Endothelial cell (in vitro differentiated cells): ENCODE data around the gene EIF4E2. TPM values are rescaled to one million over a fixed set of nuclear protein-coding genes. Genes with fewer than 3 reads are reported as not detected.

Source experiments
- DNase-seq: peaks from one replicate; pipeline ENCODE4 v3.0.0; 2021; ENCODE audit warnings: low spot score
- H3K27ac Mint-ChIP-seq: one replicate; pipeline ENCODE4 v1.8.0; 2021; ENCODE audit warnings: mixed read lengths, inconsistent platforms; ENCODE audit not compliant: unreplicated experiment
- H3K27me3 Mint-ChIP-seq: one replicate; pipeline ENCODE4 v1.8.0; 2021; ENCODE audit warnings: mild to moderate bottlenecking, moderate library complexity, mixed read lengths, inconsistent platforms; ENCODE audit not compliant: unreplicated experiment
- H3K36me3 Mint-ChIP-seq: one replicate; pipeline ENCODE4 v1.8.0; 2021; ENCODE audit warnings: mild to moderate bottlenecking, low read depth, mixed read lengths, inconsistent platforms; ENCODE audit not compliant: unreplicated experiment
- H3K4me1 Mint-ChIP-seq: one replicate; pipeline ENCODE4 v1.8.0; 2021; ENCODE audit warnings: mild to moderate bottlenecking, mixed read lengths, inconsistent platforms; ENCODE audit not compliant: unreplicated experiment
- H3K4me3 Mint-ChIP-seq: one replicate; pipeline ENCODE4 v1.8.0; 2021; ENCODE audit warnings: mild to moderate bottlenecking, mixed read lengths, inconsistent platforms; ENCODE audit not compliant: unreplicated experiment
- H3K9me3 Mint-ChIP-seq: one replicate; pipeline ENCODE4 v1.8.0; 2021; ENCODE audit warnings: mixed read lengths, inconsistent platforms; ENCODE audit not compliant: unreplicated experiment
- CTCF ChIP-seq: fragments of 200-600 bp; sonication (generic); IDR thresholded peaks from one replicate; pipeline ENCODE4 v1.5.0; 2021; ENCODE audit warnings: antibody characterized with exemption; ENCODE audit not compliant: unreplicated experiment
- total RNA-seq: library from RNA; stranded (reverse); fragmentation: NEBNext Ultra II Directional; extraction: Animal tissue kit (Norgen Biotek cat#: 25700); gene quantifications from one replicate; pipeline ENCODE4 v1.2.1, GENCODE V29; 2021; ENCODE audit not compliant: unreplicated experiment

EIF4E2 gene
- total RNA-seq, 1 donor from 2014 or later, result 94.8 TPM

DNA sequence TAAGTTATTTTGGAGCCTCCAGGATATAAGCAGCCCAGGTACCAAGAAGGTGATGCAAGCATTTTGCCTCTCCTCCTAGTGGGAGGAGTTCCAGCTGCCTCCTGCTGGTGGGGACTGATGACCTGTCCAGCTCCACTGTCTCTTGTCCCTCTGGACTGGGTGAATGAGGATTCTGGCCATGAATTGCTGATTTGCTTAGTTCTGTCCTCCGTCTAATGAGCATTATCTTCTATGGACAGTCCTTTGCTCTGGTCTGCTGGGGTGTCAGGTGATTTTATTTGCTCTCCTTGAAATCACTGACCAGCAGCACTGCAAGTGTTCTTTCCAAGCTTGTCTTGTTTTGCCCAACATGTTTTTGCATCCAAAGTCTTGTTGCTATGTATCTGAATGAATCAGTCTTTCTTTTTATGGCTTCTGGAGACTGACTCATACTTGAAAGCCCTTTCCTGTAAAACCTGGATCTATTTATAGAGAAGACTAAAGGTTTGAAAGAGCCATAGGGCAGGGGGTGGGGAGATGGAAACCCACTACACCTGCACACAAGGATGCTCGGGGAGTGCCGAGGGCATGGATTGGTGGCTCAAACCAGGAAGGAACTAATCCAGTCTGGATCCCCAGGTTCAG is 42.4 kb downstream of the EIF4E2 start:
- Mint-ChIP-seq H3K27ac (no peak overlapping the region), H3K4me1 (no peaks in the 10 kb centered on the region)
- DNase-seq, result no peak

GRCh38 chr2:232593982-232594381 is 43.5 kb downstream of the EIF4E2 start:
- Mint-ChIP-seq H3K27ac (no peak overlapping the region), H3K27me3 (no peaks in the 10 kb centered on the region), H3K4me1 (no peaks in the 10 kb centered on the region), H3K36me3 (peaks cover under 1% of the 10 kb centered on the region), H3K9me3 (no peaks in the 10 kb centered on the region), H3K4me3 (no peak overlapping the region)
- DNase-seq, result no peak
- TF ChIP-seq CTCF, result no peak

More for the DNA sequence above, 42.4 kb downstream of the EIF4E2 start:
- Mint-ChIP-seq H3K27me3 (peaks cover 4% of the 10 kb centered on the region), H3K4me3 (no peak overlapping the region), H3K36me3 (peaks cover 7% of the 10 kb centered on the region), H3K9me3 (no peaks in the 10 kb centered on the region)
- TF ChIP-seq CTCF, result no peak

DNA sequence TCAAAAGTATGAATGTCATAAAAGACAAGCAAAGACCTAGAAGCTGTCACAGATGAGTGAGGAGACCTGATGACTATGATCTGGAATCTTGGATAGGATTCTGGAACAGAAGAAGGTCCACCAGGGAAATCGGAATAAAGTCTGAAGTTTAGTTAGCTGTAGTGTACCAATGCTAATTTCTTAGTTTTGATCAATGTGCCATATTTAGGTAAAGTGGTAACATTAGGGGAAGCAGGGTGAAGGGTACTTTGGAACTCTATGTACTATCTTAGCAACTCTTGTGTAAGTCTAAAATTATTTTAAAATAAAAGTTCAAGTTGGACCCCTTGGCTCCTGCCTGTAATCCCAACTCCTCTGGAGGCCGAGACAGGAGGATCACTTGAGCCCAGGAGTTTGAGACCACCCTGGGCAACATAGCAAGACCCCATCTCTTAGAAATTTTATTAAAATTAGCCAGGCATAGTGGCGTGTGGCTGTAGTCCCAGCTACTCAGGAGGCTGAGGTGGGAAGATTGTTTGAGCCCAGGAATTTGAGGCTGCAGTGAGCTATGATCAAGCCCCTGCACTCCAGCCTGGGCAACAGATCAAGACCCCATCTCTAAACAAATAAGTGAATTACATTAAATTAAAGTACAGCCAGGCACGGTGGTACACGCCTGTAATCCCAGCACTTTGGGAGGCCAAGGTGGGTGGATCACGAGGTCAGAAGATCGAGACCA is 47.0 kb downstream of the EIF4E2 start:
- Mint-ChIP-seq H3K4me3 (no peak overlapping the region), H3K36me3 (no peaks in the 10 kb centered on the region), H3K27me3 (no peaks in the 10 kb centered on the region), H3K9me3 (no peaks in the 10 kb centered on the region), H3K27ac (no peak overlapping the region), H3K4me1 (no peaks in the 10 kb centered on the region)
- no peak for TF ChIP-seq CTCF
- DNase-seq, result no peak

DNA sequence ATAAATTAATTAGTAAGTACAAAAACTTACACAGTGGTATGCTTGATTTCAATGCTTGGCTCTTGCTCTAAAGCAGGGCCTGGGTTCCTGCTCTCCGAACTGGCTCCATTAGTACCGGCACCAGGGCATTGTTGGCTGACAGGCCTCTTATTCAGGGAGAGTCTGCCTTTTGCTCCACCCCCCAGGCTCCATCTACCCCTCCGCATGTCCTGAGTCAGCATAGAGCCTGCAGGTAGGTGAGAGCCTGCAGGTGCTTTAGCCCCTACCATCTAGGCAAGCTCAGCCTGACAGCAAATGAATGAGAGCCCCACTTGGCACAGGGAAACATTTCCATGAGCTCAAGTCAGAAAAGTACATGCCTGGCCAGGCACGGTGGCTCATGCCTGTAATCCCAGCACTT is 47.8 kb downstream of the EIF4E2 start:
- no peak overlapping the region for H3K27ac Mint-ChIP-seq

More for the DNA sequence above, 47.8 kb downstream of the EIF4E2 start:
- no peaks in the 10 kb centered on the region for H3K4me1 Mint-ChIP-seq
- H3K4me3 Mint-ChIP-seq, result no peak overlapping the region
- no peak for TF ChIP-seq CTCF
- no peaks in the 10 kb centered on the region for H3K9me3 Mint-ChIP-seq
- H3K36me3 Mint-ChIP-seq, result no peaks in the 10 kb centered on the region
- no peak for DNase-seq
- peaks cover 1% of the 10 kb centered on the region for H3K27me3 Mint-ChIP-seq
